ENCODE data around the gene FNDC3A.
A peak's percentile ranks its signal among the peaks of the same experiment; 100 is the strongest.

Gene FNDC3A

DNA sequence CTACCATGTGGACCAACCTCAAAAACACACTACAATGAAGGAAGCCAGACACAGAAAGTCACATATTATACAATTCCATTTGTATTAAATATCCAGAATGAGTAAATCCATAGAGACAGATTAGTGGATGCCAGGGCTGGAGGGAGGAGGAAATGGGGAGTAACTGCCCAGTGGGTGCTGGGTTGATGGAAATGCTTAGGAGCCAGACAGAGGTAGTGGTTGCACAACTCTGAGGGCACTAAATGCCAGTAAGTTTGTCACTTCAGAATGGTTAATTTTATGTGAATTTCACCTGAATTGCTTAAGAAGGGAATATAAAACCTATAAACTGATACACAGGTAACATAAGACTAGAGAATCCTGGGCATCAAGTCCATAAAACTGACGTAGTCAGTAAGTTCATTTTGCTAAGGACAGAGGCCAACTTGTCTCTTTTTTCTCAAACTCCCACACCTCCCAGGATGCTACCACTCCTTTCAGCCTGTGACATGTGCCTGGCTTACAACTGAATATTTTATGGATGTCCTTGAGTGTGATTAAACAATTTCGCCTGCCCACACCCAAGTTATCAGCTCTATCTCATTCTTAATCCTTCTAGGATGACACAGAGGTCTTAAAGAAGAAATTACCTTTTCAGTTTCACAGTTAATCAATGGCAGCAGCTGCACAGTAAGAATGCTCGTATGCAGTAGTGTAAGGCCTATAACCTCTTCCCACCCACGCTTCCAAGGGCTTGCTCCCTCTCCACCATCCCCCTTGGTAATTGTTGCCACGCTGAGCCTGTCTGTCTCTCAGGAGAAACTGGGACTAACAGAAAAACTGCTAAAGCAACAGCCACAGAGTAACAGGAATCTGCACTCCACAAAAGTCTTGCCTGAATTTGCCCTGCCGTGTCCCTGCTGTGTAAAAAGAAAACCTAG, 238.5 kb downstream of the FNDC3A start:
- H3K9ac ChIP-seq (ENCODE audit: low read depth, low read length) = no peak overlapping the region
- peaks cover 35% of the 10 kb centered on the region for H3K27me3 ChIP-seq (ENCODE audit: insufficient read depth, low read length)
- H3K4me1 ChIP-seq (ENCODE audit: insufficient read depth, low read length) = peaks cover 6% of the 10 kb centered on the region; the same call in 1 of the 2 replicates
- no peak overlapping the region for H3K4me3 ChIP-seq (ENCODE audit: low read length)
- H3K36me3 ChIP-seq (ENCODE audit: insufficient read depth, low read depth, low read length) = 0 out of 2 replicates have a peak, but pooled peaks cover under 1% of the 10 kb centered on the region
- no peak overlapping the region for H3K27ac ChIP-seq (ENCODE audit: low read length)
- H3K9me3 ChIP-seq (ENCODE audit: insufficient read depth, low read depth, low read length) = no peaks in the 10 kb centered on the region

DNA sequence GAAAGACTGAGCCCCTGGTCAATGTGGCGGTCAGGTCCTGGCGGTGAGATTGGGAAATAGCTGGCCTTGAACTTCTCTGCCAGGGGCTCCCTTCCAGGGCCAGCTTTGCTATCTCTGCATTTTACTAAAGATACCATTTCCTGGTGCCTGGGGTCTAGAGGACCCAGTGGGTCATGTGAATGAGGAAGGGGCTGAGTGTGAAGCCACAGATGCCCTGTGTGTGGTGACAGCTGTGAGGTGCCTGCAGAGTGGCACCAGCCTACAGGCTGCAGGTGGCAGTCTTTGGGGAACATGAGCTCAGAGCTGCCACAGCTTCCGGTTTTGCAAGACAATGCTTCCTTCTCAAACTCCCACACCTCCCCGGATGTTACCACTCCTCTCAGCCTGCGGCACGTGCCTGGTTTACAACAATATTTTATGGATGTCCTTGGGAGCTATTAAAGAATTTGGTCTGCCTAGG, 239.2 kb downstream of the FNDC3A start:
- Histone ChIP-seq H3K4me3 (ENCODE audit: low read length) (no peak overlapping the region), H3K27ac (ENCODE audit: low read length) (no peak overlapping the region), H3K36me3 (ENCODE audit: insufficient read depth, low read depth, low read length) (no peaks in the 10 kb centered on the region), H3K9ac (ENCODE audit: low read depth, low read length) (no peak overlapping the region), H3K27me3 (ENCODE audit: insufficient read depth, low read length) (peaks cover 42% of the 10 kb centered on the region), H3K9me3 (ENCODE audit: insufficient read depth, low read depth, low read length) (no peaks in the 10 kb centered on the region), H3K4me1 (ENCODE audit: insufficient read depth, low read length) (peaks cover 6% of the 10 kb centered on the region; the same call in 1 of the 2 replicates)

DNA sequence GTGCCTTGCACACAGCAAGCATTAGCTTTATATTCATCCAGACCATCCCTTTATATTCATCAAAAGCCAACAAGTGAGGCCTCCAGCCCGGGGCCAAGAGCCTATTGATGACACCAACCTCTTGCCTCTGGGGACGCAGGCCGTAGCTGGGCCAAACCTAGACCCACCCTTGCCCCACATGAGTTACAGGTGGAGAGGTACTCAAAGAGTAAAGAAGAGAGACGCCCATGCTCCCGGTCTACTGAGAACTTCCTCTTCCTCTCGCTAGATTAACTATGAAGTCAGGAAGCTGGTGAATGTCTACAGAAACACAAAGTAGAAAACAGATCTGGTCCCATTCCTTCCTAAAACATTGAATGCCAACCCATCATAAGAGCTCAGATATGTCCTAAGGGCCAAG, 240.6 kb downstream of the FNDC3A start:
- H3K27me3 ChIP-seq (ENCODE audit: insufficient read depth, low read length) = peaks cover 56% of the 10 kb centered on the region
- H3K36me3 ChIP-seq (ENCODE audit: insufficient read depth, low read depth, low read length) = no peaks in the 10 kb centered on the region
- H3K4me3 ChIP-seq (ENCODE audit: low read length) = no peak overlapping the region
- H3K9ac ChIP-seq (ENCODE audit: low read depth, low read length) = no peak overlapping the region
- H3K4me1 ChIP-seq (ENCODE audit: insufficient read depth, low read length) = peaks cover 6% of the 10 kb centered on the region; the same call in 1 of the 2 replicates
- H3K9me3 ChIP-seq (ENCODE audit: insufficient read depth, low read depth, low read length) = no peaks in the 10 kb centered on the region
- H3K27ac ChIP-seq (ENCODE audit: low read length) = no peak overlapping the region

DNA sequence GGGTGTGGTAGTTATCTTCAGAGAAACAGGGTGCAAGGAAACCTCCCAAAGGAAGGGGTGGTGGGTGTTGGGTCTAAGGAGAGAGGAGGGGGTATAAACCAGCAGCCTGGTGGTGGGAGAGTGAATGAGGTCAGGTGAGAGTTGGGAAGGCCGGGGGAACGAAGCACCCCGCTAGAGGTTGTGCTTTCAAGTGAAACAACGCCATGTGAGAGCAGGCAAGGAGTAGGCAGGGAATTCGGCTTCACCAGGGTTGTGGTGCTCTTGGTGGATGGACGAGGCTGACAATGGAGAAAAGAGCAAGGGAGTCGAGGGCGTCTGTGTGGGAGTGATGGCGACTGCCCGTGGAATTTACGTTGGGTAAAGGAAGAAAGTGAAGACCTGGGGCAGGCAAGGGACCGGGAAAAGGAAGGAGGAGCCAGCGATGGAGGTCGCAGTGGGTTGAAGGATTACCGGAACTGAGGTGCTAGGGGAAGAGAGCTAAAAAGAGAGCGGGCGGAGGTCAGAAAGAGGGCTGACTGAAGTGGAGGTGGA, 242.3 kb downstream of the FNDC3A start:
- Histone ChIP-seq H3K4me3 (ENCODE audit: low read length) (peak overlapping the region; percentile 70), H3K9ac (ENCODE audit: low read depth, low read length) (no peak overlapping the region), H3K27ac (ENCODE audit: low read length) (no peak overlapping the region), H3K27me3 (ENCODE audit: insufficient read depth, low read length) (peaks cover 72% of the 10 kb centered on the region), H3K36me3 (ENCODE audit: insufficient read depth, low read depth, low read length) (no peaks in the 10 kb centered on the region), H3K9me3 (ENCODE audit: insufficient read depth, low read depth, low read length) (no peaks in the 10 kb centered on the region), H3K4me1 (ENCODE audit: insufficient read depth, low read length) (peaks cover 6% of the 10 kb centered on the region; the same call in 1 of the 2 replicates)

DNA sequence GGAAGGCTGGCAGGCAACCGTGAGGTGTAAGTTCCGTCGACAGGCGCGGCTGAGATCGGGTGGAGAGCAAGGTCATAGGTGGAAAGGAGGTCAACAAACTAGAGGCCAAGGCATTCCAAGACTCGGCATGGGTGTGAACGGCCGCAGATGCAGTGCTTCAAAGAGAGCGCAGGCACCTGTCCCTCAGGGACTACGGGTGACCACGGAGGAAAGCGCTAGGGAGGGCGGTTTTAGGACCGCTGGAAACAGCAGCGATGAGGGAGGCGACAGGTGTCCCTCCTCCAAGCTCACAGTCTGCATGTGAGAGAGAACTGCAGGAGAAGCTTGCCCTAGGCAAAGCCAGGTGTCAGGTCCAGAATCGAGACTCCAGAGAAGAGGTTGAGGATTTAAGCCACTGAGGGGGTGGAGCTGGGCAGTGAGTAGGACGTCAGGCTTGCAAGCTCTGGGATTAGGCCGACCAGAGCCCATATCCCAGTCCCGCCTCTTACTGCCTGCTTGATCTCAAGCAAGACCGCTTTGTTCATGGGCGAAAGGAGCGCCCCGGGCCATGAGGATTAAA, 242.9 kb downstream of the FNDC3A start:
- no peak overlapping the region for H3K27ac ChIP-seq (ENCODE audit: low read length)
- no peak overlapping the region for H3K9ac ChIP-seq (ENCODE audit: low read depth, low read length)
- no peaks in the 10 kb centered on the region for H3K9me3 ChIP-seq (ENCODE audit: insufficient read depth, low read depth, low read length)
- peaks cover 78% of the 10 kb centered on the region for H3K27me3 ChIP-seq (ENCODE audit: insufficient read depth, low read length)
- peaks cover 6% of the 10 kb centered on the region; the same call in 1 of the 2 replicates for H3K4me1 ChIP-seq (ENCODE audit: insufficient read depth, low read length)
- peak overlapping the region; percentile 70 for H3K4me3 ChIP-seq (ENCODE audit: low read length)
- H3K36me3 ChIP-seq (ENCODE audit: insufficient read depth, low read depth, low read length) = no peaks in the 10 kb centered on the region

DNA sequence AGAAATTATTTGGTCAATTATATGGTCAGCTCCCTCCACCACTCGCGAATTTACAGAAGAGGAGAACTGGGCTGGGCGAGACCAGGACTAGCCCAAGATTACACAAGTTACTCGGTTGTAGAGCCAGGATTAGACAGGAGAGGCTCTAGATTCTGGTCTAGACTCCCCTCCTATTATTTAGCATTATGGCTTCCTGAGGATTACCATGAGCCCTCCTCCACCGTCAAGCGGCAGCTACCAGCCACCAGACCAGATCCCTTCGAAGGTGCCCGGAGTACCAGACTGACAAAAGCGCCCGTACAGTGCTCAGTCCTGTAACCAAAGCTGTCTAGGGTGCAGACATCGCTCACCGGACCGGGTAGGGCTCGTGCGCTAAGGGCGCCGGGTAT, 243.9 kb downstream of the FNDC3A start:
- H3K27me3 ChIP-seq (ENCODE audit: insufficient read depth, low read length) = peaks cover 88% of the 10 kb centered on the region
- no peaks in the 10 kb centered on the region for H3K9me3 ChIP-seq (ENCODE audit: insufficient read depth, low read depth, low read length)
- no peaks in the 10 kb centered on the region for H3K36me3 ChIP-seq (ENCODE audit: insufficient read depth, low read depth, low read length)
- no peak overlapping the region for H3K9ac ChIP-seq (ENCODE audit: low read depth, low read length)
- H3K27ac ChIP-seq (ENCODE audit: low read length) = no peak overlapping the region
- H3K4me3 ChIP-seq (ENCODE audit: low read length) = peak overlapping the region; percentile 47
- peaks cover 3% of the 10 kb centered on the region; the same call in 1 of the 2 replicates for H3K4me1 ChIP-seq (ENCODE audit: insufficient read depth, low read length)

DNA sequence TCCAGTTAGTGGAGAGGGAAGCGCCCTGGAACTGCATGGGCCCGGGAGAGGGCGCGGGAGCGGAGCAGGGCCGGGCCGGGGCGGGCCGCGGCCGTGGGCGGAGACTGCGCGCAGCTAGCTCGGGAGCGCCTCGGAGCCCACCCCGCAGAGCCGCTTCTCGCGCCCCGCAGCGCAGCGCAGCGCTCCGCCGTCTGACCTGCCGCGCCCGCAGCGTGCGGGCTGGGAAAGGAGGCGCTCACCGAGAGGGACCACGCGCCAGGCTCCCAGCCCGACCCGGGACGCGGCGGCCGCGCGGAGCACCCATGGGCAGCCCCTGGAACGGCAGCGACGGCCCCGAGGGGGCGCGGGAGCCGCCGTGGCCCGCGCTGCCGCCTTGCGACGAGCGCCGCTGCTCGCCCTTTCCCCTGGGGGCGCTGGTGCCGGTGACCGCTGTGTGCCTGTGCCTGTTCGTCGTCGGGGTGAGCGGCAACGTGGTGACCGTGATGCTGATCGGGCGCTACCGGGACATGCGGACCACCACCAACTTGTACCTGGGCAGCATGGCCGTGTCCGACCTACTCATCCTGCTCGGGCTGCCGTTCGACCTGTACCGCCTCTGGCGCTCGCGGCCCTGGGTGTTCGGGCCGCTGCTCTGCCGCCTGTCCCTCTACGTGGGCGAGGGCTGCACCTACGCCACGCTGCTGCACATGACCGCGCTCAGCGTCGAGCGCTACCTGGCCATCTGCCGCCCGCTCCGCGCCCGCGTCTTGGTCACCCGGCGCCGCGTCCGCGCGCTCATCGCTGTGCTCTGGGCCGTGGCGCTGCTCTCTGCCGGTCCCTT, 244.5 kb downstream of the FNDC3A start, which contains the start of gene MLNR:
Gene MLNR (plus strand): TSS at position 303 of the 820 bp plus-strand sequence. CDS start 0 bp downstream, at position 303.
- H3K9me3 ChIP-seq (ENCODE audit: insufficient read depth, low read depth, low read length) = no peaks in the 10 kb centered on the region
- H3K4me3 ChIP-seq (ENCODE audit: low read length) = peak within 1 kb of the TSS; percentile 47
- peaks cover 3% of the 10 kb centered on the region; the same call in 1 of the 2 replicates for H3K4me1 ChIP-seq (ENCODE audit: insufficient read depth, low read length)
- no peaks in the 10 kb centered on the region for H3K36me3 ChIP-seq (ENCODE audit: insufficient read depth, low read depth, low read length)
- no peak within 1 kb of the TSS for H3K9ac ChIP-seq (ENCODE audit: low read depth, low read length)
- H3K27ac ChIP-seq (ENCODE audit: low read length) = no peak within 1 kb of the TSS
- H3K27me3 ChIP-seq (ENCODE audit: insufficient read depth, low read length) = peaks cover 94% of the 10 kb centered on the region

DNA sequence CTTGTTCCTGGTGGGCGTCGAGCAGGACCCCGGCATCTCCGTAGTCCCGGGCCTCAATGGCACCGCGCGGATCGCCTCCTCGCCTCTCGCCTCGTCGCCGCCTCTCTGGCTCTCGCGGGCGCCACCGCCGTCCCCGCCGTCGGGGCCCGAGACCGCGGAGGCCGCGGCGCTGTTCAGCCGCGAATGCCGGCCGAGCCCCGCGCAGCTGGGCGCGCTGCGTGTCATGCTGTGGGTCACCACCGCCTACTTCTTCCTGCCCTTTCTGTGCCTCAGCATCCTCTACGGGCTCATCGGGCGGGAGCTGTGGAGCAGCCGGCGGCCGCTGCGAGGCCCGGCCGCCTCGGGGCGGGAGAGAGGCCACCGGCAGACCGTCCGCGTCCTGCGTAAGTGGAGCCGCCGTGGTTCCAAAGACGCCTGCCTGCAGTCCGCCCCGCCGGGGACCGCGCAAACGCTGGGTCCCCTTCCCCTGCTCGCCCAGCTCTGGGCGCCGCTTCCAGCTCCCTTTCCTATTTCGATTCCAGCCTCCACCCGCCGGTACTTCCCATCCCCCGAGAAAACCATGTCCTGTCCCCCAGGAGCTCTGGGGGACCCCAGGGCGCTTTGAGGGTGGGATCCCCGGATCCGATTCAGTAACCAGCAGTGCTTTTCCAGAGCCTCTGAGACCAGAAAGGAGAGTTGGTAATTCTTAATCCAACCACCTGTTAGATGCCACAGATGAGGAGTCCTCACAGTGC, 245.3 kb downstream of the FNDC3A start:
- peaks cover 3% of the 10 kb centered on the region; the same call in 1 of the 2 replicates for H3K4me1 ChIP-seq (ENCODE audit: insufficient read depth, low read length)

DNA sequence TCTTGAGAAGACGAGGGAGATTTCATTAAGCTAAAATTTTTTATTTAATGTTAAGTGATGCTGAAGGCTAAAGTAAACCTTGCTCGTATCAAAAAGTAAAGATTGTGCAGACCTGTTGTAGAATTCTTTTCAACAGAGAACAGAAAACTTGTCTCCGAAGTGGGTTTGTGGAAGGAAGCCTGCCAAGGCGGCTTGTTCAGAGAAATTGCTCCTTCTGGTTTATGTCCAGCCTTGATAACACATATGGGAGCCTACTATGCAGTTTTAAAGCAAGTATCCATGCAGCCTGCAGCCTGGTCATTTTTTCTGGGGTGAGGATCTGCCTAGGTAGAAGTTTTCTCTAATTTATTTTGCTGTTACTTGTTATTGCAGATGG, 245.9 kb downstream of the FNDC3A start:
- H3K4me1 ChIP-seq (ENCODE audit: insufficient read depth, low read length) = peaks cover 3% of the 10 kb centered on the region; the same call in 1 of the 2 replicates
- H3K9me3 ChIP-seq (ENCODE audit: insufficient read depth, low read depth, low read length) = no peaks in the 10 kb centered on the region
- H3K27me3 ChIP-seq (ENCODE audit: insufficient read depth, low read length) = peaks cover 92% of the 10 kb centered on the region
- H3K36me3 ChIP-seq (ENCODE audit: insufficient read depth, low read depth, low read length) = no peaks in the 10 kb centered on the region
- H3K27ac ChIP-seq (ENCODE audit: low read length) = no peak overlapping the region
- no peak overlapping the region for H3K9ac ChIP-seq (ENCODE audit: low read depth, low read length)
- peak overlapping the region; percentile 47; the same call in 1 of the 2 replicates for H3K4me3 ChIP-seq (ENCODE audit: low read length)

More for the DNA sequence above, 245.3 kb downstream of the FNDC3A start:
- Histone ChIP-seq H3K36me3 (ENCODE audit: insufficient read depth, low read depth, low read length) (no peaks in the 10 kb centered on the region), H3K9ac (ENCODE audit: low read depth, low read length) (no peak overlapping the region), H3K27ac (ENCODE audit: low read length) (no peak overlapping the region), H3K9me3 (ENCODE audit: insufficient read depth, low read depth, low read length) (no peaks in the 10 kb centered on the region), H3K27me3 (ENCODE audit: insufficient read depth, low read length) (peaks cover 98% of the 10 kb centered on the region), H3K4me3 (ENCODE audit: low read length) (peak overlapping the region; percentile 47; the same call in 1 of the 2 replicates)

DNA sequence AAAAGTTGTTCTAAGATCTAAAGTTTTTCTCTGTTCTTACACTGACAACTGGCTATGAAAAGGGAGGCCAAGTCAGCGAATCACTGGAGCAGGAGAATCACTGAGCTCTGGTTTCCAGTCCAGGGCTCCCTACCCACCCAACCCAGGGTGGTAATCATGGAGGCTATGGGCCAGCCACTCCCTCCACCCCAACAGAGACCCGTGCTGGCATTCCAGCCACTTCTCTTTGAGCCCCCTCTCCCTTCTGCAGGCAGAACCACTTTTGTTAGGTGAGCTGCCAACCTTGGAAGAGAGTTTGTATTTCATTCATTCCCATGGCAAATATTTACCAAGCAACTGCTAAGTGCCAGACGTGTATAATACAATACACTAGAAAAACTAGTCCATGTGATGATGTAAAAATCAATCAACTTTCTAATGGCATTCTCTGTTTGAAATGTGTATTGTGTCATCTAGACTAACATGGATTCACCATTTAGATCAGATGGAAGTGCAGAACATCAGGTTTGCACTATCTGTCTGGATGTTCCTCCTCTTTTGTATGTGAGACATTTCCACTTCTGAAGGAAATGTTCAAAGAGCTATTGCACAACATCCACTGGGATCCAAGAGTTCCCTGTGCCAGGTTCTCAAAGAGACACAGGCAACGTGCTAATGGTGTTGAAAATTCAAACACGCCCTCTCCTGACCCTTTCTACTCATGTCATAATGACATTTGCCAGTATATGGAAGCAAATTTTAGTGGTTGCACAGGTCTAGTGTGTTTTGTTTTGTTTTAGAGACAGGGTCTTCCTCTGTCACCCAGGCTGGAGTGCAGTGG, 249.7 kb downstream of the FNDC3A start:
- H3K4me1 ChIP-seq (ENCODE audit: insufficient read depth, low read length) = peaks cover 4% of the 10 kb centered on the region; the same call in 1 of the 2 replicates
- H3K36me3 ChIP-seq (ENCODE audit: insufficient read depth, low read depth, low read length) = no peaks in the 10 kb centered on the region
- peaks cover 54% of the 10 kb centered on the region for H3K27me3 ChIP-seq (ENCODE audit: insufficient read depth, low read length)
- no peak overlapping the region for H3K9ac ChIP-seq (ENCODE audit: low read depth, low read length)
- no peak overlapping the region for H3K27ac ChIP-seq (ENCODE audit: low read length)
- no peaks in the 10 kb centered on the region for H3K9me3 ChIP-seq (ENCODE audit: insufficient read depth, low read depth, low read length)
- H3K4me3 ChIP-seq (ENCODE audit: low read length) = no peak overlapping the region
